Effector memory CD4-positive, alpha-beta T cell (primary cell): ENCODE data around the gene TEX22.

Experiments used
- DNase-seq, 3 donors: peaks; one replicate each; pipeline ENCODE4 v3.0.0-alpha.2; 2020
- H3K27ac ChIP-seq: 2 replicates; pipeline ENCODE4 v1.7.0; 2013; ENCODE audit warnings: mild to moderate bottlenecking, low read length, moderate library complexity; ENCODE audit not compliant: insufficient read depth, poor library complexity, severe bottlenecking
- H3K27me3 ChIP-seq: replicated peaks from 2 replicates; pipeline ENCODE4 v1.7.0; 2013; ENCODE audit warnings: mild to moderate bottlenecking, low read length; ENCODE audit not compliant: insufficient read depth, control insufficient read depth, poor library complexity, severe bottlenecking
- H3K36me3 ChIP-seq: 2 replicates; pipeline ENCODE4 v1.7.0; 2013; ENCODE audit warnings: mild to moderate bottlenecking, low read length, moderate library complexity; ENCODE audit not compliant: control insufficient read depth, insufficient read depth
- H3K4me1 ChIP-seq: 2 replicates; pipeline ENCODE4 v1.7.0; 2013; ENCODE audit warnings: low read length, mild to moderate bottlenecking; ENCODE audit not compliant: control insufficient read depth, insufficient read depth, poor library complexity, severe bottlenecking
- H3K4me3 ChIP-seq: 2 replicates; pipeline ENCODE4 v1.7.0; 2013; ENCODE audit warnings: low read length, low read depth, mild to moderate bottlenecking; ENCODE audit not compliant: insufficient read depth, poor library complexity, severe bottlenecking
- H3K9me3 ChIP-seq: 2 replicates; pipeline ENCODE4 v1.7.0; 2013; ENCODE audit warnings: mild to moderate bottlenecking, low read length, moderate library complexity; ENCODE audit not compliant: control insufficient read depth

Gene TEX22

GRCh38 chr14:105384605-105385321, 13.6 kb upstream of the TEX22 start:
- H3K27me3 ChIP-seq = no peaks in the 10 kb centered on the region
- no peak for DNase-seq
- peaks cover 4% of the 10 kb centered on the region for H3K36me3 ChIP-seq
- H3K4me1 ChIP-seq = no peaks in the 10 kb centered on the region
- no peaks in the 10 kb centered on the region for H3K9me3 ChIP-seq
- H3K4me3 ChIP-seq = no peak overlapping the region
- no peak overlapping the region for H3K27ac ChIP-seq

DNA sequence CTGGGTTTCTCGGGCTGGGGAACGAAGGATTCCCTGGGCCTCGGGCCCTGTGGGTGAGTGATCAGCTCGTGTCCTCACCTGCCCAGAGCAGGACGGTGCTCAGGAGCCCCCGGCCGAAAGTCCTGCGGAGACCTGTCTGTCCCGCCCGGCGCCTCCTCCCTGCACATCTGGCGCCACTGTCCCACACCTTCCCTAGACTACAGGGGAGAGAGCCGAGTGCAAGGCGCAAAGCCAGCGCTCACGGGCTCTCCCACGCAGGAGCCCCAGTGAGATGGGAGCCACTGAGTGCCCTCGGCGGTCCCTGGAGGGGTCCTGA, 13.1 kb upstream of the TEX22 start:
- peaks cover 4% of the 10 kb centered on the region for H3K36me3 ChIP-seq
- no peak overlapping the region for H3K4me3 ChIP-seq
- no peaks in the 10 kb centered on the region for H3K9me3 ChIP-seq
- no peaks in the 10 kb centered on the region for H3K4me1 ChIP-seq
- H3K27ac ChIP-seq = no peak overlapping the region
- H3K27me3 ChIP-seq = no peaks in the 10 kb centered on the region
- no peak for DNase-seq

GRCh38 chr14:105385698-105386365, 12.5 kb upstream of the TEX22 start:
- peaks cover 4% of the 10 kb centered on the region for H3K36me3 ChIP-seq

GRCh38 chr14:105386581-105387529, 11.5 kb upstream of the TEX22 start:
- Histone ChIP-seq H3K27ac (no peak overlapping the region), H3K4me1 (no peaks in the 10 kb centered on the region), H3K27me3 (no peaks in the 10 kb centered on the region), H3K4me3 (no peak overlapping the region), H3K9me3 (no peaks in the 10 kb centered on the region), H3K36me3 (peaks cover 4% of the 10 kb centered on the region)
- no peak for DNase-seq

More at GRCh38 chr14:105385698-105386365, 12.5 kb upstream of the TEX22 start:
- no peak for DNase-seq
- Histone ChIP-seq H3K27ac (no peak overlapping the region), H3K4me3 (no peak overlapping the region), H3K9me3 (no peaks in the 10 kb centered on the region), H3K4me1 (no peaks in the 10 kb centered on the region), H3K27me3 (no peaks in the 10 kb centered on the region)

GRCh38 chr14:105387530-105387922, 10.8 kb upstream of the TEX22 start:
- Histone ChIP-seq H3K4me3 (no peak overlapping the region), H3K27ac (no peak overlapping the region), H3K27me3 (no peaks in the 10 kb centered on the region), H3K9me3 (no peaks in the 10 kb centered on the region), H3K4me1 (no peaks in the 10 kb centered on the region), H3K36me3 (peaks cover 4% of the 10 kb centered on the region)
- no peak for DNase-seq

- H3K27me3 ChIP-seq = no peaks in the 10 kb centered on the region
- H3K9me3 ChIP-seq = no peaks in the 10 kb centered on the region
- DNase-seq = no peak
- H3K4me1 ChIP-seq = no peaks in the 10 kb centered on the region
- no peak overlapping the region for H3K4me3 ChIP-seq
- no peak overlapping the region for H3K27ac ChIP-seq
- peaks cover 4% of the 10 kb centered on the region for H3K36me3 ChIP-seq
Observed at GRCh38 chr14:105388110-105388951, 10.0 kb upstream of the TEX22 start.

DNA sequence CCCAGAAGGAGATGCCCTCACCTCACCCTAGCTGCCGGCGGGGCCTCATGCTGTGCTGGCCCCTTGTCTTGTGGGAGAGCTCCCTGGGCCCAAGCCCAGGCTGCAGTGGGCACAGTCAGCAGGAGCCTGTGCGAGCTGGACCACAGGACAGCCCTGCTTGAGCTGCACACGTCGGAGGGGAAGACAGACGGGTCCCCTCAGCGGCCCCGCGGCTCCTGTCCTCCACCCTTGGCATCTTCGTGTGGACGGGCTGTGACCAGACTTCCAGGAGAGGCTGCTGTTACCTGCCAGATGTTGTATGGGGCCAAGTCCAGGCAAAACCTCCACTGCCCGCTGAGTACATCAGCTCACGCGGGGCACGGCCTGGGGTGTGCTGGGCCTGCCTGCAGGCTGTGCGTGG, 9.4 kb upstream of the TEX22 start:
- no peaks in the 10 kb centered on the region for H3K27me3 ChIP-seq
- no peak overlapping the region for H3K4me3 ChIP-seq
- no peak overlapping the region for H3K27ac ChIP-seq
- H3K9me3 ChIP-seq = no peaks in the 10 kb centered on the region
- DNase-seq = no peak
- H3K36me3 ChIP-seq = peaks cover 4% of the 10 kb centered on the region
- H3K4me1 ChIP-seq = no peaks in the 10 kb centered on the region

GRCh38 chr14:105389534-105389933, 8.8 kb upstream of the TEX22 start:
- peaks cover 4% of the 10 kb centered on the region for H3K36me3 ChIP-seq
- H3K9me3 ChIP-seq = no peaks in the 10 kb centered on the region
- no peak overlapping the region for H3K27ac ChIP-seq
- DNase-seq = no peak
- H3K27me3 ChIP-seq = no peaks in the 10 kb centered on the region
- no peak overlapping the region for H3K4me3 ChIP-seq
- H3K4me1 ChIP-seq = no peaks in the 10 kb centered on the region

DNA sequence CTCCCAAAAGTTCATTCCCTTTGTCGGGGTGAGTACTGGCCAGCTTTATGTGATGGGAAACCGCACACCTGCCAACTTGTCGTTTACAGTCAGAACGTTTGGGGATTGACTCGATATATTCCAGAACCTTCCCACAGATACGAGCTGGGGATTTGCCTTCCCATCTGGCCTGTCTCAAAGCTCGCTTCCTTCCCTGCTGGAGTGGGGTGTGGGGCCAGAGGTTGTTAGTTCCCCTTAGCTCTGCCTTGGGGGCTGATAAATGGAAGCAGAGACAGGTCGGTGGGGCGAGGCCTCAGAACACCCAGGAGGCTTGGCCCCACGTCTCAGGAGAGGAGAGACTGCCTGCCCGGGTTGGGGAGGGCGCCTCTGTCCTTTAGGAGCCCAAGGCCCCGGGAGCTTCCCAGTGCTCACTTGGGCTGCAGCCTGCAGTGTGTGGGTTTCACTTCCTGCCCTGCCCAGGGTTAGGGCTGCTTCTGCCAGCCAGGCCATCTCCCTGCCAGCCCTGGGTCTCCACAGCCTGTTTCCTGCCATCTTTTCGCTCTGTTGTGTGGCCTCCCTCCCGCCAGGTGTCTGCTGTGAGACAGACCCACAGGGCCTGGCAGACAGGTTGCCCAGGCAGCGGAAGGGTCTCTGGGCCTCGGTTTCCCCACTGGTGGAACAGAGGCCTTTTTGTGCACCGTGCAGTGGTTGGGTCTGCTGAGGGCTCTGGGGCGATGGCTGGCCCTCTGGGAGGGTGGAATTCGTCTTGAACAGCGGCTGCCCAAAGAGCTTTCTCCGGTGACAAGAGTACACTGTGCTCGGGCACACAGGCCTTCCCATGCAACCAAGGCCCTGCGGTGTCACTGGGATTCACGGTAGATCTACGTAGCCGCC, 8.1 kb upstream of the TEX22 start:
- DNase-seq = no peak
- H3K4me1 ChIP-seq = no peaks in the 10 kb centered on the region
- H3K27me3 ChIP-seq = no peaks in the 10 kb centered on the region
- H3K9me3 ChIP-seq = no peaks in the 10 kb centered on the region
- peaks cover 2% of the 10 kb centered on the region for H3K36me3 ChIP-seq
- no peak overlapping the region for H3K4me3 ChIP-seq
- no peak overlapping the region for H3K27ac ChIP-seq
